HG03066 (cell line): Measurements from ENCODE around the gene ATP12A.

Source experiments
- ATAC-seq: cut with Tn5 transposase; IDR thresholded peaks from one replicate; pipeline ENCODE4 v1.9.1; 2021; ENCODE audit warnings: low read depth; ENCODE audit not compliant: unreplicated experiment

Gene ATP12A

DNA sequence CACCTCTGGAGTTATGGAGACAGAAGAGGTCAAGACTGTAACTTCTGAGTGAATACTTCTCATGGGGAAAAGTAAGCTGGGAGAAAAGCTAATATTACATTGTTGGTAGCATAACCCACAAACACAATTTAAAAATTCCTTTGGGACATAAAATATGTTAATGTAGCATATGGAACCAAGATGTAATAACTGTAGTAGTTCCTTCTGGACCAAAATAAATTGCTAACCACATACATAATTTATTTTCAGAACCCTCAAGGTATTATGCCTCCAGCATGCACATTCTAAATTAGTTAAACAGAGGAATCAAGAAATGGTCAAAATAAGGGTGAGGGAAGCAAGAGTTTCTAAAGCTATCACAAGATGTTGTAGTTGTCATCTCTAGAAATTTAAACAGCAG is 79.0 kb downstream of the ATP12A start:
- no peak for ATAC-seq
